Activated B cell treated with CpG ODN at 0.5 μM for 24 hours (primary cell): ENCODE results near the gene EPB41L1. TPM values are rescaled to one million over a fixed set of nuclear protein-coding genes. Genes with fewer than 3 reads are reported as not detected.

Experiments used
- ATAC-seq: fragments of 200-7000 bp; cut with Tn5 transposase; one replicate; pipeline ENCODE4 v1.10.0; 2021; ENCODE audit warnings: low read depth, mild to moderate bottlenecking, moderate library complexity
- CTCF ChIA-PET: fragments of 350-600 bp; sonication (Branson Sonifier 250); formaldehyde crosslinking; loops from one replicate; lab custom pipeline; 2021; ENCODE audit warnings: antibody characterized with exemption; lab: Charles Lee
- POLR2A ChIA-PET: fragments of 350-600 bp; sonication (Branson Sonifier 250); formaldehyde crosslinking; loops from one replicate; lab custom pipeline; 2021; ENCODE audit warnings: antibody characterized with exemption; lab: Charles Lee
- DNase-seq: peaks from one replicate; pipeline ENCODE4 v3.0.0; 2022
- H3K27ac Mint-ChIP-seq: one replicate; pipeline ENCODE4 v1.8.0; 2020; ENCODE audit warnings: mixed read lengths
- H3K27me3 Mint-ChIP-seq: one replicate; pipeline ENCODE4 v1.8.0; 2021; ENCODE audit warnings: mixed read lengths
- H3K36me3 Mint-ChIP-seq: one replicate; pipeline ENCODE4 v1.8.0; 2021; ENCODE audit warnings: low read depth, mixed read lengths
- H3K4me1 Mint-ChIP-seq: one replicate; pipeline ENCODE4 v1.8.0; 2021; ENCODE audit warnings: mixed read lengths
- H3K4me3 Mint-ChIP-seq: one replicate; pipeline ENCODE4 v1.8.0; 2020; ENCODE audit warnings: mild to moderate bottlenecking, mixed read lengths
- H3K9me3 Mint-ChIP-seq: one replicate; pipeline ENCODE4 v1.8.0; 2020; ENCODE audit warnings: mixed read lengths
- CTCF ChIP-seq: fragments of 200-600 bp; IDR thresholded peaks from one replicate; pipeline ENCODE4 v1.8.0; 2022; ENCODE audit warnings: antibody characterized with exemption, mild to moderate bottlenecking
- intact Hi-C: fragments of 100-400 bp; cut with micrococcal nuclease; formaldehyde crosslinking; loops from one replicate; pipeline ENCODE4 v1.15.1; 2024
- total RNA-seq: library from RNA; stranded (reverse); gene quantifications from 2 replicates; pipeline ENCODE4 v1.2.3, GENCODE V29; 2022

The EPB41L1 gene
- total RNA-seq, 1 donor from 2014 or later, result 0.64 TPM

- Mint-ChIP-seq H3K9me3 (no peaks in the 10 kb centered on the region), H3K27ac (no peak overlapping the region), H3K36me3 (no peaks in the 10 kb centered on the region), H3K4me1 (peaks cover 14% of the 10 kb centered on the region), H3K27me3 (no peaks in the 10 kb centered on the region), H3K4me3 (no peak overlapping the region)
- intact Hi-C loops, result no loop called here
- CTCF ChIA-PET, result no interaction called here
- DNase-seq, result no peak
- ATAC-seq, result no peak
- no peak for TF ChIP-seq CTCF
- POLR2A ChIA-PET, result interaction anchor here (0.6 to 1.0 kb wide), 3 partner anchors 9 to 144 kb away, joined by 3 to 6 read pairs (median 4); no protein-coding TSS in a partner anchor
Observed at GRCh38 chr20:36109251-36109947, 45.1 kb upstream of the EPB41L1 start.

- Mint-ChIP-seq H3K27me3 (no peaks in the 10 kb centered on the region), H3K36me3 (no peaks in the 10 kb centered on the region), H3K4me1 (peaks cover 21% of the 10 kb centered on the region), H3K9me3 (no peaks in the 10 kb centered on the region), H3K4me3 (no peak overlapping the region), H3K27ac (no peak overlapping the region)
- ATAC-seq (no peak), DNase-seq (no peak)
- intact Hi-C loops, result no loop called here
- no peak for TF ChIP-seq CTCF
- POLR2A ChIA-PET, result no interaction called here
- CTCF ChIA-PET, result no interaction called here
Observed at GRCh38 chr20:36110994-36111393, 43.5 kb upstream of the EPB41L1 start.

- no peak overlapping the region for H3K27ac Mint-ChIP-seq
- DNase-seq (no peak), ATAC-seq (no peak)
- peaks cover 21% of the 10 kb centered on the region for H3K4me1 Mint-ChIP-seq
- ChIA-PET CTCF (no interaction called here), POLR2A (no interaction called here)
- intact Hi-C loops, result no loop called here
- no peaks in the 10 kb centered on the region for H3K27me3 Mint-ChIP-seq
- H3K4me3 Mint-ChIP-seq, result no peak overlapping the region
- no peaks in the 10 kb centered on the region for H3K9me3 Mint-ChIP-seq
- no peak for TF ChIP-seq CTCF
- no peaks in the 10 kb centered on the region for H3K36me3 Mint-ChIP-seq
Observed at GRCh38 chr20:36112112-36112511, 42.4 kb upstream of the EPB41L1 start.

- H3K4me3 Mint-ChIP-seq, result no peak overlapping the region
- H3K4me1 Mint-ChIP-seq, result peaks cover 21% of the 10 kb centered on the region
- no peaks in the 10 kb centered on the region for H3K27me3 Mint-ChIP-seq
- POLR2A ChIA-PET, result interaction anchor here (0.6 to 1.0 kb wide), 2 partner anchors 25 to 159 kb away, joined by 3 read pairs; partner anchors contain the start of gene SCAND1
- intact Hi-C loops, result no loop called here
- no peak for ATAC-seq
- no peaks in the 10 kb centered on the region for H3K9me3 Mint-ChIP-seq
- CTCF ChIA-PET, result interaction anchor here (0.8 to 2.0 kb wide), 2 partner anchors 26 to 120 kb away, joined by 4 to 8 read pairs; no protein-coding TSS in a partner anchor
- H3K27ac Mint-ChIP-seq, result no peak overlapping the region
- no peak for DNase-seq
- no peak for TF ChIP-seq CTCF
- H3K36me3 Mint-ChIP-seq, result no peaks in the 10 kb centered on the region
Observed at GRCh38 chr20:36113036-36113435, 41.5 kb upstream of the EPB41L1 start.

GRCh38 chr20:36113566-36114250 is 40.8 kb upstream of the EPB41L1 start:
- Mint-ChIP-seq H3K27ac (peak overlapping the region; percentile 3), H3K4me3 (no peak overlapping the region), H3K9me3 (no peaks in the 10 kb centered on the region), H3K27me3 (no peaks in the 10 kb centered on the region), H3K36me3 (no peaks in the 10 kb centered on the region), H3K4me1 (peaks cover 21% of the 10 kb centered on the region)
- intact Hi-C loops, result no loop called here
- CTCF ChIA-PET, result interaction anchor here (0.8 to 2.0 kb wide), 2 partner anchors 25 to 121 kb away, joined by 4 to 8 read pairs; no protein-coding TSS in a partner anchor
- DNase-seq, result no peak
- peak; percentile 88 for ATAC-seq
- no peak for TF ChIP-seq CTCF
- POLR2A ChIA-PET, result interaction anchor here (0.6 to 1.5 kb wide), 5 partner anchors 25 to 160 kb away, joined by 3 read pairs; partner anchors contain the start of gene SCAND1
